GM12865 (cell line): Measurements from ENCODE around the gene INCA1.

Source experiments
- DNase-seq: peaks from one replicate; pipeline ENCODE4 v3.0.0; 2010; ENCODE audit warnings: low read depth
- H3K4me3 ChIP-seq: 2 replicates; pipeline ENCODE4 v1.5.1; 2011; ENCODE audit warnings: mild to moderate bottlenecking, low read depth, low read length, control low read depth
- CTCF ChIP-seq: IDR thresholded peaks from 2 replicates; pipeline ENCODE4 v1.5.1; 2011; ENCODE audit warnings: low read length, control low read depth, low read depth, inconsistent platforms; ENCODE audit not compliant: insufficient read depth; ENCODE audit errors: missing control alignments

INCA1 gene

DNA sequence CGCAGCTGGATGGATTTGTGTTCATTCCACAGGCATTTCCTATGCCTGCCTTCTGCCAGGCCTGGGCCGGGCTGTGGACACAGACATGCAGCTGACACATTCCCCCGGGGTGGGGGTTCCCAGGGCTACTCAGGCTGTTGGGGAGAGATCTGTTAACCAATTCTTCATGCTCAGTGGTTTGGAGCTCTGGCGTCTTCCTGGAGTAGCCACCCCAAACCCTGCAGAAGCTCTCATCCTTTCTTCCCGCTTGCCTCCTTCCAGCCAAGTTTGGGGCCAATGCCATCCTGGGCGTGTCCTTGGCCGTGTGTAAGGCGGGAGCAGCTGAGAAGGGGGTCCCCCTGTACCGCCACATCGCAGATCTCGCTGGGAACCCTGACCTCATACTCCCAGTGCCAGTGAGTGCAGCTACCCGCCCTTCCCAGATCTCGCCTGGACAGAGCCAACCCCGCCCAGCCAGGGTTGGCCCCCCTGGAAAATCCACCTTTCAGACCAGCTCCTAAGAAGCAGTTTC, 43.8 kb downstream of the INCA1 start:
- DNase-seq = no peak
- no peak for TF ChIP-seq CTCF
- H3K4me3 ChIP-seq = no peak overlapping the region

- no peak for DNase-seq
- TF ChIP-seq CTCF = no peak
- peak overlapping the region; percentile 81; the same call in 1 of the 2 replicates for H3K4me3 ChIP-seq
Observed at GRCh38 chr17:4951486-4951885, 45.8 kb downstream of the INCA1 start.

DNA sequence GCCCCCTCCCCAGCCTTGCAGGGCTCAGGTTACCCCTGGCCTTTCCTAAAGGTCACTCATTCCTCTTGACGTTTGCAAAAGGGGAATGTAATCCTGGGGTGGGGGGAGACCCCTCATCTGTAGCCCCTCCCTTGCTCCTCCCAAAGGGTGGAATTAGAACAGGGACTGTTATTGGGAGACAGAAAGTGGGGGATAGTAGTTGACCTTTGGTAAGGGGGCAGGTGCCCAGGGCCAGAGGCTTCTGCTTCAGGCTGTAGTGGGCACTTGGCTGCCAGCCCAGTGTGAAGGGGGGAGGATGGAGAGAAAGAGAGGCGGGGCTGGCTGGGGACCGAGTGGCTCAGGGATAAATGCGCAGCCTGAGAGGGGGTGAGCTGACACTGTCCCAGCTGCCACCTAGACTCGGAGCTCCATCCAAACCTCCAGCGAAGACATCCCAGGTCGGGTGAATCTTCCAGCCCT, 46.5 kb downstream of the INCA1 start, which contains the start of gene ENO3:
Gene ENO3, plus strand, starts transcription at position 374 of the 459 bp plus-strand sequence. CDS start 711 bp downstream, outside the sequence.
- DNase-seq = no peak
- peak within 1 kb of the TSS; percentile 81 for H3K4me3 ChIP-seq

DNA sequence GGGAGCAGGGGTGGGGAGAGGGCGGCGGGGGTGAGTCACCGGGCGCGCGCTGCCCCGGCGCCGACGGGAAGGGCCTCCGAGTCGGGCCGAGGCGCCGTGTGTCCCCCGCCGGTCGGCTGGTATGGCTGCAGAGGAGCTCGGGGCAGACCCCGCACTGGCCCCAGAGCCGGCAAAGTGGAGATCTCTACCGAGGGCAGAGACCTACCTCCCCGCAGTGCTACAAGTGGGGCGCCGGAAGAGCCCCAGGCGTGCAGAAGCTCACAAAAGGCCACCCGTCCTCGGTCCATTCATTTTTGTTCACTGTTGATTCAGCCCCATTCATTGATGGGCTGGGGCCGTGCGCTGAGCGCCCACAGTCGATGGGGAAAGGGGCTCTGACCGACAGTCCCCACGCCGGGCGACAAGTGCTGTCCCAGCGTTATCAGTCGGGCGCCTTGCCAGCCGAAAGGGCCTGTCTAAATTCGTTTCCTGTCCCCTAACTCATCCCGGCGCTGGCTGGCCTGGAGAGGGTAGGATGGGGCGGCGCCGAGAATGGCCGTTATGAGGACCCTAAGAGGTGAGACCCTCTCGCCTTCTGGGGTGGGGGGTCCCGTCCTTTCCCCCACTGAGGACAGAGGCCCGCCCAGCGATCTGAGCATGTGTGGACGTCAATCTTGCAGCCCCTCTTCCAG, 47.1 kb downstream of the INCA1 start:
- TF ChIP-seq CTCF = no peak
- H3K4me3 ChIP-seq = peak overlapping the region; percentile 81
- peak; percentile 68 for DNase-seq

More for the DNA sequence above, 46.5 kb downstream of the INCA1 start, which contains the start of gene ENO3:
- TF ChIP-seq CTCF = no peak

DNA sequence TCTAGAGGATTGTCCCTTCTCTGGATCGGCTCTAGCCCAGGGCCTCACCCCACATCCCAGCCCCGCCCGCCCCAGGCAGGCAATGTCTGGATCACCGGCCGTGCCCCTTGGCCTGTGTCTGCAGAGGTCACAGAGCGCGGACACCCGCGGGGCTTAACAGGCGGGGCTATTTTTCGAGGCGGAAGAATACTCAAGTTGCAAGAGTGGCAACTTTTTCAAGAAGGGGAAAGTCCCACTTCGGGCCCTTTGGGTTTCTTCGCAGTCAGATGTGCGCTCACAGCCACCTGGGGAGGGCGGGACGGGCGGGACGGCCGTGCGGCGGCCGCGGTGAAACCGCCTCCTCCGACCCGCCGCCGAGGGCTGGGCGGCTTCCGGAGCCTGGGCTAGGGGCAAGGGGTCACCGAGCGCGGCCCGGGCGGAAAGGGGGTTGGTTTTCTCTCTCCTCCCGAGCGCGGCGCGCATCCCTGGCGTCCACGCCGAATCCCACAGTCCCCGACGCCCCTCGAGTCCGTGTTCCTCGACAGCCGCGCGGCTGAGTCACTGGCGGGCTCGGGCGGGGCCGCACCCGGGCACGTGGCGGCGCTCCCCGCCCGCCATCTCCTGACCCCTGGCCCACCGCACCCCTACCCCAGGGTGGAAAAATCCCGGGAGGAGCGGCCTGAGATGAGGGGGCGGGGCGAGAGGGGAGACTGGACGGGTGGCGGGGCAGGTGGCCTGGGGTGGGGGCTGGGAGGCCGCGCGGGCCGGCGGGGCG, 47.8 kb downstream of the INCA1 start:
- DNase-seq = peak; percentile 97
- H3K4me3 ChIP-seq = peak overlapping the region; percentile 81
- no peak for TF ChIP-seq CTCF

DNA sequence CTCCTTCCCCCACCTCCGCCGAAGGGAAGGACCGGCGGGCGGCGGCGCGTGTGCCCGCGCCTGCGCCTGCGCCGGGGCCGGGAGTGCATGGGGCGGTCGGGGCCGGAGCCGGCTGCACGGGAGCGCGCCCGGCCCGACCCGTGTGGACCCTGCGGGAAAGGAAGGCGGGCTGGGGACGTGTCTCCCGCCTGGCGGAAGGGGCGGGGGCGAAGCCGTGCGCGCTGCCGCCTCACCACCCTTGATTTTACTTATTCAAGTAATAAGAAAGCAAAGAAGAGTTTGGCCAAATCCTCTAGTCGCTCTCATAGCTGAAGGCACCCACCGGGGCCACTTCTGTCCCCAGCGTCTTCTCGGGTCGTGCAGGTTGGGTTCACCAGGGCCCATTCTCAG, 48.4 kb downstream of the INCA1 start:
- DNase-seq = peak; percentile 95
- H3K4me3 ChIP-seq = peak overlapping the region; percentile 81
- no peak for TF ChIP-seq CTCF
